ENCODE results near the gene AP1M1. TPM values are rescaled to one million over a fixed set of nuclear protein-coding genes. Genes with fewer than 3 reads are reported as not detected.
"Not testable (repeated sequence)": the region's sequence is repeated elsewhere in the genome, so short reads cannot be mapped to it uniquely, and the experiment has no call there.

AP1M1 gene
- total RNA-seq, 1 experiment from 2014 or later, result 43.3 TPM

- Histone ChIP-seq H3K9me2 (replicated peaks; ENCODE audit: insufficient read depth, low read length) (no peaks in the 10 kb centered on the region), H3K27me3 (ENCODE audit: low read length) (no peaks in the 10 kb centered on the region), H2AFZ (ENCODE audit: low read length) (no peak overlapping the region), H3K9me3 (ENCODE audit: low read length) (no peaks in the 10 kb centered on the region), H3K79me2 (ENCODE audit: low read length) (no peaks in the 10 kb centered on the region), H3K4me2 (ENCODE audit: low read depth, low read length, poor library complexity, severe bottlenecking) (no peak overlapping the region), H3K36me3 (ENCODE audit: insufficient read depth, low read length) (no peaks in the 10 kb centered on the region), H3K27ac (ENCODE audit: low read length) (no peak overlapping the region), H3K4me3 (ENCODE audit: low read length) (no peak overlapping the region), H4K20me1 (ENCODE audit: insufficient read depth, low read depth, low read length) (no peaks in the 10 kb centered on the region), H3K4me1 (ENCODE audit: low read length) (peaks cover 5% of the 10 kb centered on the region), H3K9ac (ENCODE audit: low read length) (no peak overlapping the region)
- DNase-seq, result no peak
These were observed 71.1 kb downstream of the AP1M1 start for GRCh38 chr19:16268676-16269319.

GRCh38 chr19:16272945-16273344 lies 75.2 kb downstream of the AP1M1 start:
- 0 out of 2 replicates have a peak, but pooled peaks cover 7% of the 10 kb centered on the region for H4K20me1 ChIP-seq (ENCODE audit: insufficient read depth, low read depth, low read length)
- H3K27me3 ChIP-seq (ENCODE audit: low read length), result 0 out of 2 replicates have a peak, but pooled peaks cover 3% of the 10 kb centered on the region
- no peaks in the 10 kb centered on the region for H3K4me1 ChIP-seq (ENCODE audit: low read length)
- no peak for DNase-seq
- no peaks in the 10 kb centered on the region for H3K9me3 ChIP-seq (ENCODE audit: low read length)
- H3K36me3 ChIP-seq (ENCODE audit: insufficient read depth, low read length), result no peaks in the 10 kb centered on the region
- H2AFZ ChIP-seq (ENCODE audit: low read length), result no peak overlapping the region
- no peak overlapping the region for H3K9ac ChIP-seq (ENCODE audit: low read length)
- H3K4me3 ChIP-seq (ENCODE audit: low read length), result no peak overlapping the region
- H3K9me2 ChIP-seq (replicated peaks; ENCODE audit: insufficient read depth, low read length), result no peaks in the 10 kb centered on the region
- no peak overlapping the region for H3K27ac ChIP-seq (ENCODE audit: low read length)
- H3K79me2 ChIP-seq (ENCODE audit: low read length), result no peaks in the 10 kb centered on the region
- H3K4me2 ChIP-seq (ENCODE audit: low read depth, low read length, poor library complexity, severe bottlenecking), result no peak overlapping the region

GRCh38 chr19:16274447-16274846 lies 76.7 kb downstream of the AP1M1 start:
- Histone ChIP-seq H3K79me2 (ENCODE audit: low read length) (no peaks in the 10 kb centered on the region), H2AFZ (ENCODE audit: low read length) (no peak overlapping the region), H4K20me1 (ENCODE audit: insufficient read depth, low read depth, low read length) (0 out of 2 replicates have a peak, but pooled peaks cover 7% of the 10 kb centered on the region), H3K36me3 (ENCODE audit: insufficient read depth, low read length) (no peaks in the 10 kb centered on the region), H3K9me3 (ENCODE audit: low read length) (no peaks in the 10 kb centered on the region), H3K4me1 (ENCODE audit: low read length) (no peaks in the 10 kb centered on the region), H3K27me3 (ENCODE audit: low read length) (0 out of 2 replicates have a peak, but pooled peaks cover 3% of the 10 kb centered on the region), H3K27ac (ENCODE audit: low read length) (no peak overlapping the region), H3K4me3 (ENCODE audit: low read length) (no peak overlapping the region), H3K4me2 (ENCODE audit: low read depth, low read length, poor library complexity, severe bottlenecking) (no peak overlapping the region), H3K9me2 (replicated peaks; ENCODE audit: insufficient read depth, low read length) (no peaks in the 10 kb centered on the region), H3K9ac (ENCODE audit: low read length) (no peak overlapping the region)
- DNase-seq, result no peak

GRCh38 chr19:16280306-16280705 lies 82.6 kb downstream of the AP1M1 start:
- no peak overlapping the region for H3K4me2 ChIP-seq (ENCODE audit: low read depth, low read length, poor library complexity, severe bottlenecking)
- H3K9ac ChIP-seq (ENCODE audit: low read length), result no peak overlapping the region
- no peaks in the 10 kb centered on the region for H3K9me3 ChIP-seq (ENCODE audit: low read length)
- DNase-seq, result no peak
- no peak overlapping the region for H3K27ac ChIP-seq (ENCODE audit: low read length)
- 0 out of 2 replicates have a peak, but pooled peaks cover 3% of the 10 kb centered on the region for H3K27me3 ChIP-seq (ENCODE audit: low read length)
- H2AFZ ChIP-seq (ENCODE audit: low read length), result no peak overlapping the region
- no peaks in the 10 kb centered on the region for H3K9me2 ChIP-seq (replicated peaks; ENCODE audit: insufficient read depth, low read length)
- no peak overlapping the region for H3K4me3 ChIP-seq (ENCODE audit: low read length)
- H3K4me1 ChIP-seq (ENCODE audit: low read length), result peaks cover 5% of the 10 kb centered on the region
- H3K79me2 ChIP-seq (ENCODE audit: low read length), result no peaks in the 10 kb centered on the region
- H4K20me1 ChIP-seq (ENCODE audit: insufficient read depth, low read depth, low read length), result 0 out of 2 replicates have a peak, but pooled peaks cover 7% of the 10 kb centered on the region
- no peaks in the 10 kb centered on the region for H3K36me3 ChIP-seq (ENCODE audit: insufficient read depth, low read length)

- Histone ChIP-seq H3K4me3 (ENCODE audit: low read length) (no peak overlapping the region), H3K4me1 (ENCODE audit: low read length) (peaks cover 5% of the 10 kb centered on the region)
- DNase-seq, result no peak
These were observed 84.0 kb downstream of the AP1M1 start for GRCh38 chr19:16281743-16282142.

GRCh38 chr19:16283210-16284061 lies 85.7 kb downstream of the AP1M1 start:
- DNase-seq, result no peak
- no peaks in the 10 kb centered on the region for H3K27me3 ChIP-seq (ENCODE audit: low read length)
- no peak overlapping the region for H2AFZ ChIP-seq (ENCODE audit: low read length)
- H3K4me1 ChIP-seq (ENCODE audit: low read length), result peaks cover 5% of the 10 kb centered on the region
- no peaks in the 10 kb centered on the region for H3K79me2 ChIP-seq (ENCODE audit: low read length)
- H3K9ac ChIP-seq (ENCODE audit: low read length), result no peak overlapping the region
- H3K9me2 ChIP-seq (replicated peaks; ENCODE audit: insufficient read depth, low read length), result no peaks in the 10 kb centered on the region
- H4K20me1 ChIP-seq (ENCODE audit: insufficient read depth, low read depth, low read length), result no peaks in the 10 kb centered on the region
- no peak overlapping the region for H3K4me2 ChIP-seq (ENCODE audit: low read depth, low read length, poor library complexity, severe bottlenecking)
- no peak overlapping the region for H3K4me3 ChIP-seq (ENCODE audit: low read length)
- H3K36me3 ChIP-seq (ENCODE audit: insufficient read depth, low read length), result no peaks in the 10 kb centered on the region
- no peaks in the 10 kb centered on the region for H3K9me3 ChIP-seq (ENCODE audit: low read length)
- H3K27ac ChIP-seq (ENCODE audit: low read length), result no peak overlapping the region

More at GRCh38 chr19:16281743-16282142, 84.0 kb downstream of the AP1M1 start:
- no peaks in the 10 kb centered on the region for H3K9me3 ChIP-seq (ENCODE audit: low read length)
- H3K27ac ChIP-seq (ENCODE audit: low read length), result no peak overlapping the region
- 0 out of 2 replicates have a peak, but pooled peaks cover 3% of the 10 kb centered on the region for H3K27me3 ChIP-seq (ENCODE audit: low read length)
- H3K4me2 ChIP-seq (ENCODE audit: low read depth, low read length, poor library complexity, severe bottlenecking), result no peak overlapping the region
- no peaks in the 10 kb centered on the region for H3K79me2 ChIP-seq (ENCODE audit: low read length)
- H4K20me1 ChIP-seq (ENCODE audit: insufficient read depth, low read depth, low read length), result 0 out of 2 replicates have a peak, but pooled peaks cover 6% of the 10 kb centered on the region
- H2AFZ ChIP-seq (ENCODE audit: low read length), result no peak overlapping the region
- H3K9ac ChIP-seq (ENCODE audit: low read length), result no peak overlapping the region
- no peaks in the 10 kb centered on the region for H3K36me3 ChIP-seq (ENCODE audit: insufficient read depth, low read length)
- no peaks in the 10 kb centered on the region for H3K9me2 ChIP-seq (replicated peaks; ENCODE audit: insufficient read depth, low read length)

GRCh38 chr19:16284505-16284904 lies 86.8 kb downstream of the AP1M1 start:
- no peak overlapping the region for H3K27ac ChIP-seq (ENCODE audit: low read length)
- no peaks in the 10 kb centered on the region for H3K79me2 ChIP-seq (ENCODE audit: low read length)
- H3K4me3 ChIP-seq (ENCODE audit: low read length), result no peak overlapping the region
- H3K36me3 ChIP-seq (ENCODE audit: insufficient read depth, low read length), result no peaks in the 10 kb centered on the region
- no peaks in the 10 kb centered on the region for H3K9me2 ChIP-seq (replicated peaks; ENCODE audit: insufficient read depth, low read length)
- DNase-seq, result no peak
- H3K4me1 ChIP-seq (ENCODE audit: low read length), result peaks cover 5% of the 10 kb centered on the region
- H3K9me3 ChIP-seq (ENCODE audit: low read length), result no peaks in the 10 kb centered on the region
- no peaks in the 10 kb centered on the region for H3K27me3 ChIP-seq (ENCODE audit: low read length)
- no peak overlapping the region for H3K4me2 ChIP-seq (ENCODE audit: low read depth, low read length, poor library complexity, severe bottlenecking)
- no peaks in the 10 kb centered on the region for H4K20me1 ChIP-seq (ENCODE audit: insufficient read depth, low read depth, low read length)
- no peak overlapping the region for H2AFZ ChIP-seq (ENCODE audit: low read length)
- H3K9ac ChIP-seq (ENCODE audit: low read length), result no peak overlapping the region

- H3K36me3 ChIP-seq (ENCODE audit: insufficient read depth, low read length); H3K79me2 ChIP-seq (ENCODE audit: low read length); H2AFZ ChIP-seq (ENCODE audit: low read length); H3K27ac ChIP-seq (ENCODE audit: low read length); H3K27me3 ChIP-seq (ENCODE audit: low read length); DNase-seq; H3K9me3 ChIP-seq (ENCODE audit: low read length); H3K9me2 ChIP-seq (replicated peaks; ENCODE audit: insufficient read depth, low read length); H3K4me1 ChIP-seq (ENCODE audit: low read length); H3K9ac ChIP-seq (ENCODE audit: low read length); H3K4me2 ChIP-seq (ENCODE audit: low read depth, low read length, poor library complexity, severe bottlenecking); H3K4me3 ChIP-seq (ENCODE audit: low read length); H4K20me1 ChIP-seq (ENCODE audit: insufficient read depth, low read depth, low read length): not testable (repeated sequence)
These were observed 87.4 kb downstream of the AP1M1 start for GRCh38 chr19:16285079-16285478.
